ENCODE measurements around the gene MAST4. TPM values are rescaled to one million over a fixed set of nuclear protein-coding genes. Genes with fewer than 3 reads are reported as not detected.

The MAST4 gene
- total and polyA plus RNA-seq, 2 of the 4 experiments (the other 2 are of a cell fraction): 4.8 to 6.8 TPM

DNA sequence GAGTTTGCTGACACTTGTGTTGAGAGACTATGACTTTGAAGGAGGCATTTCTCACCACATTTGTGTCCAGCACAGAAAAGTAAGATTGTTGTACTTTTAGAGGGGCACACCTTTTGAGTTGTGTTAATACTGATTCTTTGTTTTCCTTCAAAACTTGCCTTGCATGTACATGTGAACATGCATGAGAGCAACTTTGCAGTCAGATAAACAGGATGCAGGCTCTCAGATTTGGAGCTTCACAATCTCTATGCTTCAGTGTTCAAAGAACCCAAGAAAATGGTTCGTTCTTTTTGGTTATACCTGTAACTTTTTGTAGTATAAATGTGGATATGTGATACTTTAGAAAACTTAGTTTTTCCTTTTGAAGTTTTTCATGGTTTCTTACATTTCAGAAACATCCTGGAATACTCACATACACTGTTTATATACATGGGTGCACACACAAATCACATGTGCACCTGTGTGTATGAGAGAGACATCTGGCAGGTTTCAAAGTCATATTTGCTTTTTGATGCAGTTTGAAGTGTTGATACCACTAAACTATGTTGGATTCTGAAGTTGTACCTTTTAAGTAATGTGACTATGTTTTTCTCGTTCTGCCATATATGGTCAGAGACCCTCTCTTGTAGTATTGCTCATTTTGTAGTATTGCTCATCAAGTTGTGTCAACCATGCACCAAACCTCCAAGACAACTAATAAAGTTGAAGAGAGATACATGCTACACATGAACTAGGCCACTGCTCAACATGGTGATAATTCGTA is 409.7 kb downstream of the MAST4 start (continued):
- TF ChIP-seq, protein P1, sequence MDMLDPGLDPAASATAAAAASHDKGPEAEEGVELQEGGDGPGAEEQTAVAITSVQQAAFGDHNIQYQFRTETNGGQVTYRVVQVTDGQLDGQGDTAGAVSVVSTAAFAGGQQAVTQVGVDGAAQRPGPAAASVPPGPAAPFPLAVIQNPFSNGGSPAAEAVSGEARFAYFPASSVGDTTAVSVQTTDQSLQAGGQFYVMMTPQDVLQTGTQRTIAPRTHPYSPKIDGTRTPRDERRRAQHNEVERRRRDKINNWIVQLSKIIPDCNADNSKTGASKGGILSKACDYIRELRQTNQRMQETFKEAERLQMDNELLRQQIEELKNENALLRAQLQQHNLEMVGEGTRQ (IDR thresholded peaks at IDR 0.05; ENCODE audit: low read depth, low read length): no peak

- Histone ChIP-seq H3K4me1 (ENCODE audit: control insufficient read depth, insufficient read depth, low read length) (peaks cover 18% of the 10 kb centered on the region), H2AFZ (replicated peaks; ENCODE audit: low read length, poor library complexity) (no peak overlapping the region), H4K91ac (ENCODE audit: insufficient read depth, low read depth, low read length) (peak overlapping the region; percentile 25; the same call in 1 of the 2 replicates), H2AK9ac (replicated peaks; ENCODE audit: low read depth, low read length, poor library complexity) (no peak overlapping the region), H3K14ac (replicated peaks; ENCODE audit: low read depth, low read length) (peak overlapping the region; percentile 20), H2BK120ac (ENCODE audit: low read depth, low read length) (peak overlapping the region; percentile 64), H3K36me3 (ENCODE audit: control insufficient read depth, insufficient read depth, low read length) (no peaks in the 10 kb centered on the region), H3K4me3 (ENCODE audit: insufficient read depth, low read depth, low read length) (no peak overlapping the region), H2AK5ac (ENCODE audit: low read depth, low read length) (peak overlapping the region; percentile 23; the same call in 1 of the 2 replicates), H3K9me1 (ENCODE audit: insufficient read depth, low read length) (peaks cover 14% of the 10 kb centered on the region), H2BK5ac (ENCODE audit: low read depth, low read length, poor library complexity, severe bottlenecking) (no peak overlapping the region), H4K20me1 (ENCODE audit: insufficient read depth, low read length) (no peaks in the 10 kb centered on the region), H2BK15ac (ENCODE audit: low read depth, low read length) (peak overlapping the region; percentile 32; the same call in 1 of the 3 replicates), H3K18ac (ENCODE audit: low read depth, low read length) (no peak overlapping the region), H3K27me3 (ENCODE audit: control insufficient read depth, insufficient read depth, low read length) (no peaks in the 10 kb centered on the region), H3K4me2 (ENCODE audit: low read depth, low read length) (peak overlapping the region; percentile 41), H4K5ac (ENCODE audit: low read depth, low read length) (no peak overlapping the region), H3K9ac (ENCODE audit: low read depth, low read length) (no peak overlapping the region), H2BK20ac (ENCODE audit: low read depth, low read length) (peak overlapping the region; percentile 6; the same call in 1 of the 2 replicates), H3K23ac (ENCODE audit: low read depth, low read length) (no peak overlapping the region; the same call in 1 of the 2 replicates), H3K27ac (ENCODE audit: insufficient read depth, low read length) (no peak overlapping the region), H3K4ac (ENCODE audit: low read depth, low read length) (peak overlapping the region; percentile 54; the same call in 1 of the 2 replicates), H4K8ac (ENCODE audit: low read depth in 2 of 2, low read length in 2 of 2) (peak overlapping the region; percentile 12 to 48; a peak in 2 of 4 replicates), H3K9me3 (ENCODE audit: control insufficient read depth, insufficient read depth, low read length) (no peaks in the 10 kb centered on the region), H3K56ac (ENCODE audit: extremely low read depth, insufficient read depth, low read length) (no peak overlapping the region), H3K79me1 (ENCODE audit: low read depth in 1 of 2, low read length in 2 of 2) (peaks cover 23 to 58% of the 10 kb centered on the region in 2 experiments)
- no TSS peak for BruUV-seq (replicated peaks)
- DNase-seq (no peak), ATAC-seq (ENCODE audit: low read depth) (no peak)
- intact Hi-C loops (cut with micrococcal nuclease): no loop called here
- dilution Hi-C loops (cut with HindIII; ENCODE audit: low sequenced_read_pairs, unreplicated experiment): no loop called here
- in situ Hi-C loops (cut with MboI; ENCODE audit: low sequenced_read_pairs): no loop called here
- ChIA-PET CTCF (no interaction called here), POLR2A (ENCODE audit: unreplicated experiment) (no interaction called here)
- WGBS, 2 experiments (ENCODE audit: extremely low coverage in 2 of 2, insufficient read length in 1 of 2): no CpG with 5 or more reads among the region's 3 CpGs
- TF ChIP-seq SMC3 (IDR thresholded peaks at IDR 0.05; ENCODE audit: low read depth, low read length): no peak
- TF ChIP-seq CEBPB (IDR thresholded peaks at IDR 0.05; ENCODE audit: low read depth, low read length): no peak
- no peak for TF ChIP-seq MAFK (IDR thresholded peaks at IDR 0.05; ENCODE audit: low read depth, low read length)
- TF ChIP-seq FOS (IDR thresholded peaks at IDR 0.05; ENCODE audit: low read depth, low read length): no peak
- no peak for TF ChIP-seq CHD1 (IDR thresholded peaks at IDR 0.05; ENCODE audit: low read depth, low read length)
- TF ChIP-seq RAD21 (IDR thresholded peaks at IDR 0.05; ENCODE audit: low read length): no peak
- TF ChIP-seq, protein P1 (IDR thresholded peaks at IDR 0.05; ENCODE audit: low read depth, low read length): no peak
- TF ChIP-seq POLR2A (IDR thresholded peaks at IDR 0.05; ENCODE audit: low read depth, low read length): no peak
- TF ChIP-seq RCOR1 (IDR thresholded peaks at IDR 0.05; ENCODE audit: insufficient replicate concordance, low read length): no peak
- no peak for TF ChIP-seq MAZ (IDR thresholded peaks at IDR 0.05; ENCODE audit: borderline replicate concordance, low read depth, low read length)
- TF ChIP-seq, protein P2, sequence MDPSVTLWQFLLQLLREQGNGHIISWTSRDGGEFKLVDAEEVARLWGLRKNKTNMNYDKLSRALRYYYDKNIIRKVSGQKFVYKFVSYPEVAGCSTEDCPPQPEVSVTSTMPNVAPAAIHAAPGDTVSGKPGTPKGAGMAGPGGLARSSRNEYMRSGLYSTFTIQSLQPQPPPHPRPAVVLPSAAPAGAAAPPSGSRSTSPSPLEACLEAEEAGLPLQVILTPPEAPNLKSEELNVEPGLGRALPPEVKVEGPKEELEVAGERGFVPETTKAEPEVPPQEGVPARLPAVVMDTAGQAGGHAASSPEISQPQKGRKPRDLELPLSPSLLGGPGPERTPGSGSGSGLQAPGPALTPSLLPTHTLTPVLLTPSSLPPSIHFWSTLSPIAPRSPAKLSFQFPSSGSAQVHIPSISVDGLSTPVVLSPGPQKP (IDR thresholded peaks at IDR 0.05; ENCODE audit: borderline replicate concordance, low read depth, low read length): no peak
- TF ChIP-seq MXI1 (IDR thresholded peaks at IDR 0.05; ENCODE audit: borderline replicate concordance, low read depth, low read length): no peak
- TF ChIP-seq BHLHE40 (IDR thresholded peaks at IDR 0.05; ENCODE audit: low read depth, low read length): no peak
Observed at GRCh38 chr5:67006500-67006848, 410.3 kb downstream of the MAST4 start.

All from IMR-90 (cell line).